Activated CD4-positive, alpha-beta T cell treated with anti-CD3 and anti-CD28 coated beads, Interleukin-2, amount 50 U/mL, for 16 hours (primary cell): Measurements from ENCODE around the gene MAD1L1.
"Not testable (repeated sequence)": the region's sequence is repeated elsewhere in the genome, so short reads cannot be mapped to it uniquely, and the experiment has no call there.

ENCODE experiments used
- DNase-seq: peaks from one replicate; pipeline ENCODE4 v3.0.0-alpha.2; 2020

Gene MAD1L1

DNA sequence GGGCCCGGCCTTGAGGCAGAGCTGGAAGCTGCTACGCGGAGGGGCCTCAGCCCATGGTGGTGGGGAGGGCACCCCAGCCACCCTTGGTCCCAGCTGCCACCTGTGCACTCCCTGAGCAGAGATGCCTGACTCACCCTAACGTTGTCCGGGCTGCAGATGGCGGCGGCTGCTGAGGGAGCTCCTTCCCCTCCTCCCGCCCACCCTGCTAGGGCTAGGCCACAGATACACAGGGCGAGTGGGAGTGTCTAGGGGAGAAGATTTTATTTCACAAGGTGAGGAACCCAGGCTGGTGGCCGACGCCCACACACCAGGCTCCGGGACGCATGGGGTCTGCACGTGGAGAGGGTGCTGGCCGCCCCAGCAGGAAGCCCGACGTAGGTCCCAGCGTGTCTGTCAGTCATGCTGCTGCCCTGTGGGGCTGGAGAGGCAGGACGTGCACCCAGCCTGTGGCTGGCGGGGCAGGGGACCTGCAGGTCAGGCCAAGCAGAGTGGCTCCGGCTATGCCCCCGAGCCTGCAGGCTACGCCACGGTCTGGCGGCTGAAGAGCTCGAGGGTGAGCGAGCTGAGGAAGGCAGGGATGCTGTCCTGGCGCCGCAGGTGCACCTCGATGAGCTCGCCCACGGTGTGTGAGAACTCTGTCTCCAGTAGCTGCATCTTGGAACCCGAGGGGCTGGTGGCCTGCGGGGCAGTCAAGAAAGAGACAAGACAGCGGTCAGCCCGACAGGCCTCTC lies 417.0 kb downstream of the MAD1L1 start:
- DNase-seq: not testable (repeated sequence)

DNA sequence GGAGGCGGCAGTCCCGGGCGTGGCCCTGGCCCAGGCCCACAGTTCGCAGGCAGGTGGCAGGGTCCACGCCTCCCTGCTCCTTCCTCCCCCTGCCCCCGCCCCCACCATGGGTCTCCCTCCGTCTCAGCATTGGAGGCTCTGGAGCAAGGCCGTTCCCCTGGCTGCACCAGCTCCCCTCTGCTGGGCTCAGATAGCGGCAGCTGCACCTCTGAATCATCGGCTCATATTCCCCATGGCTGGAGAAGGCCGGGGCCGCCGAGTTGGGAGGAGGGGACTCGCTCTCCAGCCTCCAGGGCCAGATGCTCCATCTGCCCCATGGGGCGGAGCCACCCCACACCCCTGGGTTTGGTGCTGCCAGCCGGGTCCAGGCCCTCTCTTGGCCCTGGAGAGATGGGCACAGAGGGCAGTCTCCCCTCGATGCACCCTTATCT lies 417.7 kb downstream of the MAD1L1 start:
- DNase-seq: no peak

DNA sequence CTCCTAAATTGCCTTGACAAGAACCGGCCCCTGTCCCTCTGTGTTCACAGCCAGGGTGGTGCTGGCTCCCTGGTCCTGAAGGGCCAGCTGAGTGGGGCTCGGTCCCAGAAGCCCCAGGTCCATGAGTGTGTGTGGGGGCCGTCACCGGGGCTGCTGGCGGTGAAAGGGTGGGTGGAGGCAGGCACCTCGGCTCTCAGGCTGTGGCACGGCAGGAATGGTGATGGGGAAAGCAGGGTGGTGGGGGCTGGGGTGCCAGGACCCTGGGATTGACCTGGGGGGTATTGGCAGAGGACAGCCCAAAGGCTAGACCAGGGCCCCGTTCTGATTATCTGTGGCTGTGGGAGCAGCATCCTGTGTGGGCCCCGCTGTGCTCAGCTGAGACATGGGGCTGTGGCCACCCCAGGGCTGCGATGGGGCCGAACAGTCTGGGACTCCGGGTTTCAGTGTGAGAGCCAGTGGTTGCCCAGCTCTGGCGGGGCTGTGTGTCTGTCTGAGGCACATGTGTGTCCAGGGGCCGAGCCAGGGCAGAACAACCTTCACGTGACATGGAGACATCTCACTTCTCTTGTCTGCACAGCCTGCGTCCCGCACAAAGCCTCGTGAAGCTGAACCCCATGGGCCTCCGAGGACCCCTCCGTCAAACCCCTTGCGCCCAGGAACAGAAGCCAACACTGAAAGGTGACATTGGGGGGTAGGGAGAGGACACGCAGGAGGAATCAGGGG lies 418.5 kb downstream of the MAD1L1 start:
- DNase-seq: no peak

DNA sequence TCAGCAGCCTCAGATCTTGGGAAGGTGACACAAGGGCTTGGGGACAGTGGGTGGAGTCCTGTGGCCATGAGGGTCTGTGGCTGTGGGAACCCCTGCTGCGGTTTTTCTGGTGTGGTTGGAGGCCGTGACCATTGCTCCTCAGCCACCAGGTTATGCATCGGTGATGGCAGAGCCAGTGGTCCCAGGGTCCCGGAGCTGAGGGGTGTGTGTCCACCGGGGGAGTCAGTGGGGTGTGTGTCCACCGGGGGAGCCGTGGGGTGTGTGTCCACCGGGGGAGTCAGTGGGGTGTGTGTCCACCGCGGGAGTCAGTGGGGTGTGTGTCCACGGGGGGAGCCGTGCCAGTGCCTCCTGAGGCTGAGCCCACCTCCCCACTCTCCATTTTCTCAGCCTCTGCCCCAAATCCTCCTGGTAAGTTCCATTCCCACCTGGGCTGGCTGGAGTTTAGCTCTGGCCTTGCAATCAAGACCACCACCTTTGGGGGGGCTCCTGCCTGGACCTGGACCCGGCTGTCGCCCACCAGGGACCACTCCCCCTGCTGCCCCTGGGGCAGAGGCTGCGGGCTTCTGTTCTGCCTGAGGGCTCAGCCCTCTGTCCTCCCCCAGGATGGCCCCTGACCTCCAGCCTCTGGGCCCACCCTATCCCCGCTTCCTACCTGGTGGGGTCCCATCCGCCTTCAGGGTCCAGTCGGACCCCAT lies 419.2 kb downstream of the MAD1L1 start:
- DNase-seq: no peak

DNA sequence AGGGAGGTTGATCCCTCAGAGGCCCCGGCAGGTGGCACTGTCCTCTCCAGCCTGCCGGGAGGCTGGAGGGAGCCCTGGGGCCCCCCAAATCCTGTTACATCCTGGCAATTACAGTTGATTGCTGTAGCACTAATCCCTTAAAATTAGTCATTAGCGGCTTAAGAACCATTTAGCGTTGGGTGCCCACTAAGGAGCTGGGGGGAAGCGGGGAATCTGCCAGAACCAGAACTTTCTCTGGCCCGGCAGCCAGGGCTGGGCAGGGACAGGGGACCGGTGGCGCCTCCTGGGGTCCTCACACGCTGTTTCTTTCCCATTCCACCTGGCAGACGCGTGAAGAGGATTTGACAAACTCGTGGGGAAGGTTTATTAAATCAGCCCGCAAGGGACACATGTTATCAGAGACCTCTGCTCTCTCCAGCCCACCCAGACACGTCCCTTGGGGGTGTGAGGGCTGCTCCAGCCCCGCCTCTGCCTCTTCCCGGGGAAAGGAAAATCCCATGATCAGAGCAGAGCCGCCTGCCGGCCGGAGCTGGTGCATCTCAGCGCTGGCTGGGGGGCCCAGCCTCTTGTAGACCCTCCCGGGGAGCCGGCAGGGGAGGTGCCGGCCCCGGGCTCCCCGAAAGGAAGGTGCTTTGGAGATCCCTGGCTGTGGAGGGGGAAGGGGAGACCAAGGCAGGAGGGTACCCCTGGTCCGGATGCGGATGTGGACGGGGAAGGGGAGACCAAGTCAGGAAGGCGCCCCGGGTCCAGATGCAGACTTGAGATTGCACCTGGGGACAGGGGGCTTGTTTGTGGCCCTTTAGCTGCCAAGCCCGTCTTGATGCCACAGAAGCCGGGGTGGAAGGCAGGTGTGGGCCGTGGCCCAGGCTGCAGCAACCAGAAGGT lies 420.0 kb downstream of the MAD1L1 start:
- no peak for DNase-seq

DNA sequence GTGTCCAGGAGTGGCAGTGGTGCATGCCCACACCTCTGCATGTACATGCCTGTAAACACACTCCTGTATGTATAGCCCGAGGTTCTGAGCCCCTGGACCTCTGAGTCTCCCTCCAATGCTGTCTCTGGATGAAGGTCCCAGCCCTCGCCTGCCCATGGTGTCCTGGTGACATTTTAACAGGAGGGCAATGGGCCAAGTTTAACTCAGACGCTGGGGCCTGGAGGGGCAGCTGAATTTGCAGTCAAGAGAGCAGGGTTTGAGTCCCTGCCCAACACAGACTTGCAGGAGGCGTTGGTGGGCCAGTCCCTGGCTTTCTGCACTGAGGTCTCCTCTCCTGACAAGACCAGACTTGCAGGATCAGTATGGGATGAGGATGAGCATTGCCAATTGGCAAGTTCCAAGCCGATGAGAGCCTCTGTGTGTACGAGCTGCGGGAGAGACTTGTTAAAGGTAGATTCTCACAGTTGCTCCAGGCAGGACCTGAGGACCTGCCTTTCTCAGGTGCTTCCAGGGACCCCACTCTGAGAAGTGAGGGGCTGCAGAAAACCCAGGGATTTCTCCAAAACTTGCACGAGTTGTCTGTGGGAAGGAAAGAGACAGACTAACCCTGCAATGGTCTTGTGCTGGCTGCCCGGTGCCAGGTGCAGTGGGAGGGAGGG lies 420.8 kb downstream of the MAD1L1 start:
- no peak for DNase-seq

DNA sequence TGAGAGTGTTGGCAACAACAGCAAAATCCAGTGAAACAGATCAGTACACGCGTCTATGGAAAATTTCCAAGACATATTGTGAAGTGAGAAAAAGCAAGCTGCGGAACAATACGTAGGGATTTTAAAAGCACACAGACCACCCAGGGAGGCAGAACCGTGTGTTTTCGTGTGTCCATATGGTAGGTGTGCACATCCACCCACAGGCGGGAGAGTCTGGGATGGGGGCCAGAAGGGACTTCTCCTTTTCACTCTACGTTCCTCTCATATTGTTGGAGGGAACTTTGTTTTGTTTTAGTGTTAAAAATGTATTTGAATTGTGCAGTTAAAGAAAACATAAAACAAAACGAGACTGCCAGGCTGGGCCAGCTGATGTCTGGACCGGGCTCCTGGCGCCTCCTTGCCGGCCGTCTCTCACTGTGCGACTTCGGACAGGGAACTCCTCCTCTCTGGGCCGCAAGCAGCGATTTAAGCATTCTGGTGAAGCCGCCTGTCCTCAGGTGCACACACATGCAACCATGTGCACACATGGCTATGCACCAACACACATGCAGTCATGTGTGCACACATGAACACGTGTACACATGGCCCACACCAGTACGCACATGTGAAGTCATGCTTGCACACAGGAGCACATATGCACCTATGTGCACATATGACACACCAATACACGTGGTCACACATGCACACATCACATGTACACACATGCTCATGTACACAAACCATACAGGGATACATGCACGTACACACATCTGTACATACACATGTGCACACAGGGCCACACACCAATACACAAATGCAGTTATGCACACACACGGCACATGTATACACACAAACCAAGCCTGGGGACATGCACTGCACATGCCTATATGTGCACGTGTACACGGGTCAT lies 421.5 kb downstream of the MAD1L1 start:
- no peak for DNase-seq

DNA sequence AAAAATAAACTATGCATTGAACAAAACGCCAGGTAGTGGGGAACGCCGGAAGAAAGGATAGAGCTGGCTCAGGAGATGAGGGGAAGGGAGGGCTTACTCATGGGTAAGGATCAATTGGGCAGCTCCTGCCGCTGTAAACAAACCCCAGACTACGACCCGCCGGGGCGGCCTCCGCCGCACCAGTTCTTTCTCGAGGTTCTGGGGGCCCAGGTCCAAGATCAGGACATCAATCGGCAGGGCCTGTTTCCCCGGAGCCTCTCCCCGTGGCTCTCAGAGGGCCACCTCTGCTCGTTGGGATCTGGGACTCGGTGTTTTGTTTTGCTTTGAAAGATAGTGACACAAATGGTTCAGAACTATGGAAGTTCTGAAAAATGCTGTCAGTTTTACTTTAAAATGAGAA lies 422.2 kb downstream of the MAD1L1 start:
- no peak for DNase-seq

DNA sequence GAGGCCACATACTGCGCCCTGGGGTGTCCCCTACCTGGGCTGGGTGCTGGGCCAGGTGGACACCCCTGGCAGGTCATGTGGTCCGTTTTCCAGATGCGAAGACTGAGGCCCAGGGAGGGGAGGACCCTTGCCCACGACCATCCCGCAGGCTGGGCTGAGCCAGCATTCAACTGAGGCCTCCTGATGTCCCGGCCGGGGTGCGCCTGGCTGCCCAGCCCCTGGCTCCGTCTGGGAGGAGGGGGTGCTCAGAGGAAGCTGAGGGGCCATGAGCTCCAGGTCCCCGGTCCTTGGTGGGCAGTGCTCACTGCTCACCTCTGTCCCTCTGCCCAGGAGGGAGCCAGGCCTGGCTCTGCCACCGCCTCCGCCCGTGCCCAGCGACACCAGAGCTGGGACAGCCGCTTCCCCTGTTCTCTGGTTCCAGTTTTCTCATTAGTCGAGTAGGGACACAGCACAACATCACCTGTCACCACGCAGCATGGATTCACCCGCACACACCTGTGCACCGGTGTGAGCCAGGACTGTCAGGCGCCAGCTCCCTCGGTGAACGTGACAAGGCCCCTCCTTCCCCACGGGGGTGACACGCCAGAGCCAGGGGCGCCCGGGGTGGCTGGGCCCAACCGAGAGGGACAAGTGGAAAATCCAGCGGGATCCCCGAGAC lies 423.0 kb downstream of the MAD1L1 start:
- no peak for DNase-seq

DNA sequence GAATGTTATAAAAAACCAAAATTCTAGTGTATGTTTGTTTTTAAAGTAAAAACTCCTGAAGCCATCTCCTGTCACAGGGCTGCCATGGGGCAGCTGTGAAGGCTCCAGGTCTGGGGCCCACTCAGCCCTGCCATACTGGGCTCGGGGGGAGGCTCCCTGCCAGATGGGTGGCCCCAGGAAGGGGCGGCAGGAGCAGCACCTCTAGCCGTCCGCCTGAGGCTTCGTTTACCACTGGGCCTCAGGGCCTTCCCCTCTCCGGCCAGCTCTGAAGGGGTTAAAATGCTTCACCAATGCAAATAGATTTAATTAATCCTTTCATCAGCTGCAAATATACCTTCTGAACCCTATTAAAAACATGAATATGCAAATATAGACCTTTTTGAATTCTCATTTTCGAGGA lies 423.7 kb downstream of the MAD1L1 start:
- DNase-seq: no peak

DNA sequence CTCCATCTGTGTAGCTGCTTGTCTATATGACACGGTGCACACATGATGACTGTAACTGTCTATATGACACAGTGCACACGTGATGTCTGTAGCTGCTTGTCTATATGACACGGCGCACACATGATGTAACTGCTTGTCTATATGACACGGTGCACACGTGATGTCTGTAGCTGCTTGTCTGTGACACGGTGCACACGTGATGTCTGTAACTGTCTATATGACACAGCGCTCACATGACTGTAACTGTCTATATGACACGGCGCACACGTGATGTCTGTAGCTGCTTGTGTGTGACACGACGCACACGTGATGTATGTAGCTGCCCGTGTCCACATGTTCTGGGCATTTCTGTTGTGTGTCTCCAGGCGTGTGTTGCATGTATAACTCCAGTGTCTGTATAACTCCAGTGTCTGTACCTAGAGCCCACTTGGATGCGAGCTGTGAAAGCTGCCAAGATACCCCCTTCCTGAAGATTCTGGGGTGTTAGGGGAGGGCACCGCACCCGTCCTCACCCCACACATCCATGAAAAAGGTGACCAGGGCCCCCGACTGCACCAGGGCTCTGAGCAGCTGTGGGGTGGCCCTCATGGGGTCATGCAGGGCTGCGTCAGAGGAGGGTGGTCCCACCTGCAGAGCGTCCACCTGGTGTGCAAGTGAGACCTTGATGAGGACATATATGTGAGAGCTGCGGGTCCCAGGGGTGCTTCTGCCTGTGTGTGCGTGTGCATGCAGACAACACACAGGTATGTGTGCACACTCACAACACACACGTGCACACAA lies 424.7 kb downstream of the MAD1L1 start:
- no peak for DNase-seq

DNA sequence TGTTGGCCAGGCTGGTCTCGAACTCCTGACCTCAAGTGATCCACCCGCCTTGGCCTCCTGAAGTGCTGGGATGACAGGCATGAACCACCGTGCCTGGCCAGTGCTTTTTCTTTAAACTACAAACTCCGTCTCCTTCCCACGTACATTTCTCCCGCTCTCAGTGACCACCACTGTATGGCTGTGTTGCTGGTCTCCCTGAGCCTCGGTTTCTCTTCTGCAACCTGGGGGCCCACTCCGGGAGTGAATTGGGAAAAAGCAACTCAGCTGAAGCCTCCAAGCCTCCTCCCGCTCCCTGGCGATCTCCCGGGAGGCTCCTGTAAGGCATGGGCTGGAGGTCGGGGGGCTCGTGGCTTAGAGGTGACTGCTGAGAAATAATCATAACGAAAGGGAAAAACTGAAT lies 426.4 kb downstream of the MAD1L1 start:
- DNase-seq: no peak

DNA sequence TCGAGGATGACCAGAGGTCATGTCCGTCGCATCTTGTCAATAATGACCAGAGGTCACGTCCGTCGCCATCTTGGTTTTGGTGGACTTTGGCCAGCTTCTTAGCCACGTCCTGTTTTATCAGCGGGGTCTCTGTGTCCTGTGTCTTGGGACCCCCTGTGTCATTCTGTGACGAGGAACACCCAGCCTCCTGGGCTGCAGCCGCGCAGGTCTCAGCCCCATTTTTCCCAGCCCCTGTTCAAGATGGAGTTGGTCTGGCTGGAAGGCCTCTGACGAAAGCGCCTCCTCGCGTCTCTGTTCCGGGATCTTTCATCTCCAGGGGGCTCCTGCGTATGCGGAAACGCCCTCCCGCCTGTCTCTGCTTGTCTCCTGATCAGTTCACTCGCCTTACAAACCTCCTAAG lies 428.4 kb downstream of the MAD1L1 start:
- no peak for DNase-seq

DNA sequence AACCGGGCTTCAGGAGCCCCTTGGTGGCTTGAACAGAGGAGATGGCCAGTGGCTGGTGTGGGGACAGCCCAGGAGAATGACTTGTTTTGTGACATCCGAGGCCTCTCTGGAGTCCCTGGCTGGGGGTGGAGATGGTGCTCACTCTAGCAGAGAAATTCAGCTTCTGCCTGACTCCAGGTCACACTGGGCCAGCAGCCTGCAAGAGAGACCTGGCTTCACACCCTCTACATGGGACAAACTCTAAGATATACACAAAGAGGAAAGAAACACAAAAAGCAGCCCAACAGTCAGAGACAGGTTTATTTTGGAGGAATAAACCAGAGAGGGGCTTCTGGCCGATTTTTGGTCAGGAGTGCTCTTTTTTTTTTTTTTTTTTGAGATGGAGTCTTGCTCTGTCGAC lies 429.8 kb downstream of the MAD1L1 start:
- no peak for DNase-seq

DNA sequence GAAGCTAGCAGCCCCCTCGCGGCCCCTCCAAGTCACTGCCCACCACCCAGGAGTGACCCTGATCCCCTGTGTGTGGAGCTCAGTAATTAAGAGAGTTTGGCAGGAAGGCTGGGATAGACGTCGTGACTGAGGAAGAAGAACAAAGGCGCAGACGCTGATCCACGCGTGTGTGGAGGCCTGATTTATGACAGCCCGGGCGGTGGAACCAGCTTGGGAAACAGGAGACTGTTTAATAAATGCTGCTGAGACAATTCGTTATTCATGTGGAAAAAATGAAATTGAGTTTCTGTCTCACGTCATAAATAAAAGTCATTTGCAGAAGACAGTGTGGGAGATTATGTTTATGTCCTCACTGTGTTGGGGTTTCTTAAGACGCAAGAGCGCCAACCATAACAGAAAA lies 431.8 kb downstream of the MAD1L1 start:
- no peak for DNase-seq

DNA sequence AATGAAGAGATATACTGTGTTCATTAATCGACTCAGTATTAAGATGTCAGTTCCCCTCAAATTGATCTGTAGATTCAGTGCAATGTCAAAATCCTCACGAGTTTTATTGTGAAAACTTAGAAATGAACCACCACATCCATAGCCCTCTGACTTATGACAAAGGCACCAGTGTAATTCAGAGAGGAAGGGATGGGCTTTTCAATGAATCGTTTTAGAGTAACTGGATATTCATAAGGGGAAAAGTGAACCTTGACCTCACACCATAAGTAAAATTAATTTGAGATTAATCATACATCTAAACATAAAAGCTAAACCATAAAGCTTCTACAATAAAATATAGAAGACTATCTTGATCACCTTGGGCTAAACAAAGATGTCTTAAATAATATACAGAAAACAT lies 434.6 kb downstream of the MAD1L1 start:
- DNase-seq: no peak

DNA sequence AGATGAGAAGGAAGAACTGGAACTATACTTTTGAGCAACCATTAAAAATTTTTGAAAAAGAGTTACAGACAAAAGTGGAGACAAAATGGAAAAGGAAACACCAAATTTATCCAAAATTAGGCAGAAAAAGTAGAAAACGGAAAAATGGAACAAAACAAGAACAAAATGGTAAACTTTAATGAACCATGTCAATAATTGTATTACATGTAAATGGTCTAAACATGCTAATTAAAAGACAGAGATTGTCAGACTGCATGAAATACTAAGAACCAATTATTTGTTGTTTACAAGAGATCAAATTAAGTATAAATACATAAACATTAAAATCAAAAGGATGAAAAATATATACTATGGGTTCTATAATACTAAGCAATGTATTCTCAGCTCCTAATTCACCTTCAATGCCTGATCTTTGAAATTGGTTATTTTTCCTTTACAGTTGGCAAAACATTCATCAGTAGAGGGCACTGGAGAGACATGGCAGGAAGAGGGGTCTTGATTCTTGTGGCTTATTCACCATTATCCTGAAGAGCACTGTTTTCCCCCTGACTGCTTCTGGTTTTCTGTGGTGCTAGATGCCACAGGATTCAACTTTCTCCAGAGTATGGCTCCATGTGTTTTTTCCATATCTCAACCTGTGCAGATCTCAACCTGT lies 437.7 kb downstream of the MAD1L1 start:
- no peak for DNase-seq

DNA sequence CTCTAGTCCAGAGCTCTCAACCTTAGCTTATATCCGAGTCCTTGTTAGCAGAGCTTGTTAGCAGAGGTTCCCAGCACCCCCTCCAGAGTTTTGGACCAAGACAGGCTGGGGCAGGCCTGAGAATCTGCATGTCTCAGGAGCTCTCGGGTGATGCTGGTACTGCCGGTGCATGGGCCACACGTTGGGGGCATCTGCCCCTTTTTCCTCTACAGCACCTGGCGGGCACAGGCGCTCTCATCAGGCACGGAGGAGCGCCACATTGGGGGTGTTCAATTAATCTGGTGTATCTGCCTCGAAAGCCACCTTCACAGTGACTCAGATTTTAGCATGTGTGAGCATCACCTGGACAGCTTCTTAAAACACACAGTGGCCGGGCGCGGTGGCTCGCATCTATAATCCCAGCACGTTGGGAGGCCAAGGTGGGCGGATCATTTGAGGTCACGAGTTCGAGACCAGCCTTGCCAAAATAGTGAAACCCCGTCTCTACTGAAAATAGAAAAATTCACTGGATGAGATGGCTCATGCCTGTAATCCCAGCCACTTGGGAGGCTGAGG lies 445.0 kb downstream of the MAD1L1 start:
- no peak for DNase-seq

DNA sequence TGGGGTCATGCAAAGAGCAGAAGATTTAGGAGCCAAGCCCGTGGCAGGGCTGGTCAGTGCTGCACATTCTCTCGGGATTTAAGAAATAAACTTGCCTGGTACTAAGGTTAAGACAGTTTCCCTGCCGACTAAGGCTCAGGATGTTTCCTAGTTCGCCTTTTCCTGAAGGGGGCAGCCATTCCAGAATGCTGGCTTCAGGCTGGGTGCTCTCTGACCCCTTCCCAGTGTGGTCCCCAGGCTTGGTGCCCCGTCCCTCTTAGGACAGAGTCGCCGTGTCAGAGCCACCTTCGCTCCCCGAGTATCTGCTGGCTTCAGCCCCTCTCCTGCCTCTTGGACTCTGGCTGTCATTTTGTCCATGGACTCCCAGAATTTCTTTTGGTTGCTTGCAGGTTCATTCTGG lies 445.5 kb downstream of the MAD1L1 start:
- DNase-seq: no peak
